Stimulated activated naive CD4-positive, alpha-beta T cell (primary cell): ENCODE data around the gene GPC6.

Source experiments
- DNase-seq, 6 experiments: peaks; one replicate each; lab custom pipeline; 2025; lab: John Stamatoyannopoulos, UW

The GPC6 gene

GRCh38 chr13:94053986-94054593, 827.5 kb downstream of the GPC6 start:
- no peak for DNase-seq

GRCh38 chr13:94056362-94056990, 829.9 kb downstream of the GPC6 start:
- DNase-seq = no peak

- DNase-seq = no peak
These were observed 831.1 kb downstream of the GPC6 start for GRCh38 chr13:94057618-94058186.

- DNase-seq = no peak
These were observed 832.3 kb downstream of the GPC6 start for GRCh38 chr13:94058821-94059360.

GRCh38 chr13:94061301-94061700, 834.7 kb downstream of the GPC6 start:
- no peak for DNase-seq

GRCh38 chr13:94063096-94063495, 836.5 kb downstream of the GPC6 start:
- no peak for DNase-seq

GRCh38 chr13:94063848-94064247, 837.2 kb downstream of the GPC6 start:
- DNase-seq = no peak

GRCh38 chr13:94065741-94066140, 839.1 kb downstream of the GPC6 start:
- DNase-seq = no peak

- no peak for DNase-seq
These were observed 846.6 kb downstream of the GPC6 start for GRCh38 chr13:94073007-94073744.

- no peak for DNase-seq
These were observed 853.3 kb downstream of the GPC6 start for GRCh38 chr13:94079876-94080275.

GRCh38 chr13:94080527-94080926, 853.9 kb downstream of the GPC6 start:
- DNase-seq = no peak

- DNase-seq = no peak
These were observed 860.5 kb downstream of the GPC6 start for GRCh38 chr13:94087100-94087499.

- DNase-seq = no peak
These were observed 862.1 kb downstream of the GPC6 start for GRCh38 chr13:94088742-94089141.

GRCh38 chr13:94090773-94091480, 864.3 kb downstream of the GPC6 start:
- no peak for DNase-seq

- no peak for DNase-seq
These were observed 867.2 kb downstream of the GPC6 start for GRCh38 chr13:94093652-94094315.

GRCh38 chr13:94109715-94110374, 883.2 kb downstream of the GPC6 start:
- no peak for DNase-seq

- DNase-seq = no peak
These were observed 885.6 kb downstream of the GPC6 start for GRCh38 chr13:94112227-94112626.

GRCh38 chr13:94112731-94113130, 886.1 kb downstream of the GPC6 start:
- no peak for DNase-seq

GRCh38 chr13:94113245-94113644, 886.6 kb downstream of the GPC6 start:
- DNase-seq = no peak

GRCh38 chr13:94114166-94114565, 887.6 kb downstream of the GPC6 start:
- no peak for DNase-seq

GRCh38 chr13:94115054-94115453, 888.4 kb downstream of the GPC6 start:
- DNase-seq = no peak
